ENCODE data around the gene KIAA1671. TPM values are rescaled to one million over a fixed set of nuclear protein-coding genes. Genes with fewer than 3 reads are reported as not detected.

The KIAA1671 gene
- total and polyA plus RNA-seq, 2 of the 4 experiments (the other 2 are of a cell fraction) = 0.02 TPM; not detected in 1

GRCh38 chr22:25091458-25091857, 138.9 kb downstream of the KIAA1671 start:
- H3K4me3 ChIP-seq (ENCODE audit: insufficient read depth, low read depth, low read length) = no peak overlapping the region
- H2AFZ ChIP-seq (replicated peaks; ENCODE audit: low read length, poor library complexity) = no peak overlapping the region
- H3K4ac ChIP-seq (ENCODE audit: low read depth, low read length) = no peak overlapping the region
- in situ Hi-C loops (cut with MboI; ENCODE audit: low sequenced_read_pairs) = no loop called here
- no peaks in the 10 kb centered on the region for H3K9me3 ChIP-seq (ENCODE audit: control insufficient read depth, insufficient read depth, low read length)
- H4K5ac ChIP-seq (ENCODE audit: low read depth, low read length) = no peak overlapping the region
- H3K56ac ChIP-seq (ENCODE audit: extremely low read depth, insufficient read depth, low read length) = no peak overlapping the region
- H2BK120ac ChIP-seq (ENCODE audit: low read depth, low read length) = no peak overlapping the region
- H3K27me3 ChIP-seq (ENCODE audit: control insufficient read depth, insufficient read depth, low read length) = no peaks in the 10 kb centered on the region; the same call in 1 of the 2 replicates
- no peak overlapping the region for H3K18ac ChIP-seq (ENCODE audit: low read depth, low read length)
- H2BK5ac ChIP-seq (ENCODE audit: low read depth, low read length, poor library complexity, severe bottlenecking) = no peak overlapping the region
- no peak overlapping the region for H4K8ac ChIP-seq (ENCODE audit: low read depth in 2 of 2, low read length in 2 of 2)
- H2AK9ac ChIP-seq (replicated peaks; ENCODE audit: low read depth, low read length, poor library complexity) = no peak overlapping the region
- 70% methylated on average over 5 of the region's 9 CpGs; no CpG with 5 or more reads in 1 of the 2 experiments for WGBS, 2 experiments (ENCODE audit: extremely low coverage in 2 of 2, insufficient read length in 1 of 2)
- no peak for DNase-seq
- H3K36me3 ChIP-seq (ENCODE audit: control insufficient read depth, insufficient read depth, low read length) = no peaks in the 10 kb centered on the region
- POLR2A ChIA-PET (ENCODE audit: unreplicated experiment) = no interaction called here
- H3K23ac ChIP-seq (ENCODE audit: low read depth, low read length) = no peak overlapping the region
- H3K4me1 ChIP-seq (ENCODE audit: control insufficient read depth, insufficient read depth, low read length) = no peaks in the 10 kb centered on the region
- H4K91ac ChIP-seq (ENCODE audit: insufficient read depth, low read depth, low read length) = no peak overlapping the region
- no TSS peak for BruUV-seq (replicated peaks)
- H2AK5ac ChIP-seq (ENCODE audit: low read depth, low read length) = no peak overlapping the region
- no peaks in the 10 kb centered on the region for H4K20me1 ChIP-seq (ENCODE audit: insufficient read depth, low read length)
- no peak overlapping the region for H3K14ac ChIP-seq (replicated peaks; ENCODE audit: low read depth, low read length)
- intact Hi-C loops (cut with micrococcal nuclease) = no loop called here
- dilution Hi-C loops (cut with HindIII; ENCODE audit: low sequenced_read_pairs, unreplicated experiment) = no loop called here
- H3K27ac ChIP-seq (ENCODE audit: insufficient read depth, low read length) = no peak overlapping the region
- H3K4me2 ChIP-seq (ENCODE audit: low read depth, low read length) = no peak overlapping the region
- CTCF ChIA-PET = no interaction called here
- H2BK20ac ChIP-seq (ENCODE audit: low read depth, low read length) = no peak overlapping the region
- no peaks in the 10 kb centered on the region for H3K79me1 ChIP-seq (ENCODE audit: low read depth in 1 of 2, low read length in 2 of 2)
- no peaks in the 10 kb centered on the region for H3K9me1 ChIP-seq (ENCODE audit: insufficient read depth, low read length)
- TF ChIP-seq NFE2L2 (IDR thresholded peaks at IDR 0.05; ENCODE audit: low read depth, low read length) = no peak
- no peak for TF ChIP-seq RAD21 (IDR thresholded peaks at IDR 0.05; ENCODE audit: low read length)
- no peak for TF ChIP-seq RFX5 (IDR thresholded peaks at IDR 0.05; ENCODE audit: low read depth, low read length)
- no peak for TF ChIP-seq MXI1 (IDR thresholded peaks at IDR 0.05; ENCODE audit: borderline replicate concordance, low read depth, low read length)
- TF ChIP-seq USF2 (IDR thresholded peaks at IDR 0.05; ENCODE audit: low read depth, low read length) = no peak
- TF ChIP-seq BHLHE40 (IDR thresholded peaks at IDR 0.05; ENCODE audit: low read depth, low read length) = no peak
- TF ChIP-seq MAZ (IDR thresholded peaks at IDR 0.05; ENCODE audit: borderline replicate concordance, low read depth, low read length) = no peak
- TF ChIP-seq CHD1 (IDR thresholded peaks at IDR 0.05; ENCODE audit: low read depth, low read length) = no peak
- no peak for TF ChIP-seq RCOR1 (IDR thresholded peaks at IDR 0.05; ENCODE audit: insufficient replicate concordance, low read length)
- no peak for TF ChIP-seq SMC3 (IDR thresholded peaks at IDR 0.05; ENCODE audit: low read depth, low read length)
- no peak for TF ChIP-seq CTCF (conservative IDR thresholded peaks at IDR 0.05; ENCODE audit: low read depth, low read length)
- no peak for TF ChIP-seq MAFK (IDR thresholded peaks at IDR 0.05; ENCODE audit: low read depth, low read length)
- TF ChIP-seq CEBPB (IDR thresholded peaks at IDR 0.05; ENCODE audit: low read depth, low read length) = no peak
- TF ChIP-seq FOS (IDR thresholded peaks at IDR 0.05; ENCODE audit: low read depth, low read length) = no peak
- no peak for TF ChIP-seq ELK1 (IDR thresholded peaks at IDR 0.05; ENCODE audit: borderline replicate concordance, low read depth, low read length)
- no peak for TF ChIP-seq POLR2A (IDR thresholded peaks at IDR 0.05; ENCODE audit: low read depth, low read length)
- no peak for ATAC-seq (ENCODE audit: low read depth)
- no peak overlapping the region for H3K9ac ChIP-seq (ENCODE audit: low read depth, low read length)
- no peak overlapping the region for H2BK15ac ChIP-seq (ENCODE audit: low read depth, low read length)
